GM21360 (cell line): ENCODE measurements around the gene DHX9.

Experiments
- ATAC-seq: cut with Tn5 transposase; IDR thresholded peaks from one replicate; pipeline ENCODE4 v1.9.1; 2021; ENCODE audit warnings: mild to moderate bottlenecking, moderate library complexity; ENCODE audit not compliant: unreplicated experiment

Gene DHX9

DNA sequence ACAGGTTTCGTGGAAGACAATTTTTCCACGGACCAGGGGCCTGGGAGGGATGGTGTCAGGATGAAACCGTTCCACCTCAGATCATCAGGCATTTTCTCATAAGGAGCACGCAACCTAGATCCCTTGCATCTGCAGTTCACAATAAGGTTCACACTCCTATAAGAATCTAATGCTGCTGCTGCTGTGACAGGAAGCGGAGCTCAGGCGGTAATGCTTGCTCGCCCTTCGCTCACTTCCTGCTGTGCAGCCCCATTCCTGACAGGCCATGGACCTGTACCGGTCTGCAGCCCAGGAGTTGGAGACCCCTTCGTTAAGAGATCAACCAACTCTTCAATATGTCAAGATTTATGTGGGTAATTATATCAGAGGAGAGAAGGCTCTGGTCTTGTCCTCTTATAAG is 3.3 kb upstream of the DHX9 start:
- no peak for ATAC-seq

DNA sequence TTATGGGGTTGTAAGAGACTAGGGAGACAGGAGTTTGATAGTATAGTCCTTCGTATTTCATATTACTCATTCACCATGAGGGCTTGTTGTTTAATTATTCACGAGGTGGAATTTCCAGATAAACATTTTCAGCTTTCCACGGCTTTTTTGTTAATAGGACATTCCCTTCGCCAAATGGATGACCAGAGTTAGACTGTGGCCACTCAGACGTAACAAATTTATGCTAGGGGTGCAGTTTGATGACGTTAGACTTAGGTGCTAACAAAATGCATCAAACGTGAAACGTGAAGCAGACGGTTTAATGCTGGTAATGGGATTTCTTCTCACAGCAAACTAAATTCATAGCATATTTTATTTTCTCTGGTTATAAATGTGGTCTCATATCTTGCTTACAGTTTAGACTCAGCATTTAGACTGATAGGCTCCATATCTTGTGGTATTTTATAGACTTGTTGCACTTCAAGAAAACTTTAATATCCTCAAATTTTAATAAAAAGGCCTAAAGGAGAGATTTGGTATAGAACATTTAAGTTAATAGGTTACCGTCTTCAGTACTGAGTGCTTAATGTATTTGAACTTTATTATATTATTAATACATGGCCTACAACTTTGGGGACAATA is 2.3 kb downstream of the DHX9 start:
- ATAC-seq: no peak

DNA sequence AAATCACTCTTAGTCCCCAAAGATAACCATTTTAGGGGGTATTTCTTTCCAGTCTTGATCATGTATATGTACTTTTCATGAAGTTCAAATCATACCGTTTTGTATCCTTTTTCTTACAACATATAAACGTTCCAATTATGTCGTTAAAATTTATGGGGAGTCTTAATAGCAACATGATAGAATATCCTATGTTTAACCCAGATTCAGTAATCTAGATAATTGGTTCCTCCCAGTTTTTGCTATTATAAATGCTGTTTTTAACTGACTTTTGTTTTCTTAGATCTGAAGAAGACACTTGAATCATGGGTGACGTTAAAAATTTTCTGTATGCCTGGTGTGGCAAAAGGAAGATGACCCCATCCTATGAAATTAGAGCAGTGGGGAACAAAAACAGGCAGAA is 3.1 kb downstream of the DHX9 start:
- ATAC-seq: no peak

DNA sequence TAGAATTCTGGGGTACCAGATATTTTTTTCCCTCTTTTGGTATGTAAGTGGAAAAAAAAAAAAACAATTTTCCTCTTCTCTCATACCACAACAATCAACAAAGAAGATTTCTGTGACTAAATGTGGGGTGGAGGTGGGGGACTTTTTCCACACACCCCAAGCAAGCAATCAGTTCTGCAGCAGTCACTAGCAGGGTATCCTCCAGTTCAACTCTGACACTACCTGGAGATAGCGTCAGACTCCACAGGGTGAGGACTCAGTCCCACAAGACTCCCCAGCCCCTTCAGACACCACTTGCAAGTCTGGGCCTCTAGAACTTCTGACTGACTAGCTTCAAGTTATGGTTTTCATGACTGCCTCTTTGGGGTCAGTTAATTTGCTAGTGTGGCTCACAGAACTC is 6.2 kb downstream of the DHX9 start:
- ATAC-seq: no peak

DNA sequence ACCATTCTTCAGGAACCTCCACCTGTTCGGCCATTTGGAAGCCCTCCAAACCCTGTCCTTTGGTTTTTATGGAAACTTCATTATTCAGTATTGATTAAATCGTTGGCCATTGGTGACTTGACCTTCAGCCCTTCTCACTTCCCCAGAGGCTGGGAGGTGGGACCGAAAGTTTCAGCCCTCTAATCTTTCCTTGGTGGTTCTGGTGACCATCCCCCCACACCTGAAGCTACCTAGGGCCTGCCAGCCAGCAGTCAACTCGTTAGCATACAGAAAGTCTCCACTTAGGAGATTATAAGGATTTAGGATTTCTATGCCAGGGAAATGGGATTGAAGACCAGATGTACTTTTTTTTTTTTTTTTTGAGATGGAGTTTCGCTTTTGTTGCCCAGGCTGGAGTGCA is 6.7 kb downstream of the DHX9 start:
- no peak for ATAC-seq

DNA sequence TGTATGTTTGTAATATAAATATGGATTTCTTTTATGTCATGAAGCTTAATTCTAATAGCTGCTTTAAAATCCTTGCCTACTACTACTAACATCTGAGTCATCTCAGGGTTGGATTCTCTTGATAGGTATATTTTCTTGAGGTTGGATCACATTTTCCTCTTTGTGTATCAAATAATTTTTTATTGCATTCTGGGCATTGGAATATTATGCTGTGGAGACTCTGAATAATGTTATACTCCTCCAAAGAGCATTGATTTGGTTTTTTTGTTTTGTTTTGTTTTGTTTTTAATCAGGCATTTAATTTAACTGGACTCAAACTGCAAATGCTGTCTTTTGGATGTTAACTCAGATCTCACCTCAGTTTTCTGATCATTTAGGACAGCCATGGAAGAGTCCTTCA is 8.0 kb downstream of the DHX9 start:
- ATAC-seq: no peak

DNA sequence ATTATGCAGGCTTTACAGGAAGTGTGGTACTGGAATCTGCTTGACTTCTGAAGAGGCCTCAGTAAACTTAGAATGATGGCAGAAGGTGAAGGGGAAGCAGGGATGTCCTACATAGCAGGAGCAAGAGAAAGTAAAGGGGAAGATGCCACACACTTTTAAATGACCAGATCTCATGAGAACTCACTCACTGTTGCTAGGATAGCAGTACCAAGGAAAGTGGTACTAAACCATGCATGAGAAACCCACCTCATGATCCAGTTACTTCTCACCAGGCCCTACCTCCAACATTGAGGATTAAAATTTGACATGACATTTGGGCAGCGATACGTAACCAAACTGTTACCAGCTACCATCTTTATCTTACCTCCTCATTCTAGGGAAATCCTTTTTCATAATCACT is 9.6 kb downstream of the DHX9 start:
- ATAC-seq: no peak

DNA sequence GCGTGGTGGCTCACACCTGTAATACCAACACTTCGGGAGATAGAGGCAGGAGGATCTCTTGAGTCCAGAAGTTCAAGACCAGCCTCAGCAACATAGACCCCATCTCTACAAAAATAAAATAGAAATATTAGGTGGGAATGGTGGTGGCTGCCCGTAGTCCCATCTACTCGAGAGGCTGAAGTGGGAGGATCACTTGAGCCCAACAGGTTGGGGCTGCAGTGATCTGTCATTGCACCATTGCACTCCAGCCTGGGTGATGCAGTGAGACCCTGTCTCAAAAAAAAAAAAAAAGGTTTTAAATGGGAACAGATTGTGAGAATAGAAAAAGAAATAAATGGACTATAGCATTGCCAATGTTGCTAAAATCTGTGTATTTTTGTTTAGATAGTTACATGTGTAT is 11.2 kb downstream of the DHX9 start:
- no peak for ATAC-seq

DNA sequence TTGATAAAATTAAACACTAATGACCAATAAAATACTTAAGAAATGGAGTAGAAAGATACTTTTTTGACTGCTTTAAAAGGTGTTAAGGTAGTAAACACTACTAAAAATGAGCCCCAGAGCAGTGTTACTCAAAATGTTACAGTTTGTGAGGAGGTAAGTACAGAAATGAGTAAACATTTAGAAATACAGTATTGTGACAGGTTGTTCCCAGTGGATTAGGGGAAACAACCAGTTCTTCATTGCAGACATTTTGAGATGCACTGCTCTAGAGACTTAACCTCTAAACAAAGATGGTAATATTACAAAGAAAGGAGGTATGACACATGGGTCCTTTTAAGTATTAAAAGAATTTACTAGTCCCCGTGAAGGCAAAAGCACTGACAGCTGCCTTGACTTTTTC is 12.7 kb downstream of the DHX9 start:
- no peak for ATAC-seq

DNA sequence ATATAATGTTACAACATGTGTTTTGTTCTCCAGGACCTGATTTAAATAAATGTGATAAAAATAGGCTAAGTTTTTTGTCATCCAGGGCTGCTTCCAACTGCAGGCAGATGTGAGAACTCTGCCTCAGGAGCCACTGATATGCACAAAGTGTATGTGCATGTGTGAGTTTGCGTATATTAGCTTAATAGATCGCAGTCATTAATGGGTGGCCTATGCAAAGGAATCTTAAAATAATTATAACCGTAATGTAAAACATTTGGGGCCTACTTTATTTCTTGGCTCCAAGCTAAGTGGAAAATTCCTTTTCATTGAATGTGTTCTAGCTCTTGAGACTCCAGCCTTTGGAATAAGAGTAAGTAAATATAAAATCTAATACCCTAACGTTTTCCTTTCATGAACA is 16.8 kb downstream of the DHX9 start:
- ATAC-seq: no peak

DNA sequence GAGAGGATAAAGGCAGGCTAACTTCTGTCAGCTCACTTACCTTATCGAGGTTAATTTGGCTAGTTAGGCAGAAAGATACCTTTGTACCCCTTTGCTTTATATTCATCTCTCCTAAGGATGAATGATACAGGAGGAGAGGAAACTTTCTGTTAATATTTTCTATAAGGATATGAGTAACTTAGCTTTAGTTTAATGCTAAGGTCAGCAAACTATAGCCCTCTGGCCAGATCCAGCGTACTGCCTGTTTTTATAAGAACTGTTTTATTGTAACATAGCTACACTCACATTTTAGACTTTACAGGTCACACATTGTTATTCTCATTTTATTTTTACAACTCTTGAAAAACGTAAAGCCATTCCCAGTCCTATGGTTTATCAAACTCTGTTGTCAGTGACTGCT is 18.1 kb downstream of the DHX9 start:
- ATAC-seq: no peak

DNA sequence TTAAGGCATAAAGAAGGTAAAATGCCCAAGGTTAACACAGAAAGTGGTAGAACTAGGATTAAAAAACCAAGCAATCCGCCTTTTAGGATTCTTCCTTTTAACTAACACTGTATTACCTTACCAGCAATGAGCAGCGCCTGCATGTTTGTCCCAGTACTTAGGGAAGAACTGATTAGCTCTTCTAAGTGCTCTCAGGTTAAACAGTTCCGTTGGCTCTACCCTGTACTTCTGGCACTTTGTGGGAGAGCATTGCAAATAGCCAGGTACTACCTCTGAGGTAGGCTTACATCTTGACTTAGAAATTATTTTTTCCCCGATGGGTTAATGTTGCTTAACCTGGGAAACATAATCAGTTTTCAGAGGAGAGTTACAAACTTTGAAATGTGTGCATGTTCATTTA is 21.5 kb downstream of the DHX9 start:
- ATAC-seq: no peak

DNA sequence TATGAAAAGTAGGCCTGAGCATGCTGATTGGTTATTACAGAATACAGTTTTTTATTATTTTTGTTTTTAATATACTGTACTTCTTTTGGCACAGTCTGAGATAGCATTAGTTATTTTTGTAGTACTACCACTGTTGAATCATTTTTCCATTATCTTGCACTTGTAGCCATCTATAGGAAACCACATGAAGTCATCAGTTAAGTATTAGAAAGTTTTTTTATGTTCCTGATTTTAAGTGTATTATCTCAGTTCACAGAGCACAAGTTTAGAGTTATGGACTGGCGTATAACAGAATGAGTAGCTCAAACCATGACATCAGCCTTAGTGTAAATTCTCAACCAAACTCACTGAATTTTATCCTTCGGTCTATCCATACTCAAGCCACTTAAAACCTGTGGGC is 22.8 kb downstream of the DHX9 start:
- no peak for ATAC-seq

DNA sequence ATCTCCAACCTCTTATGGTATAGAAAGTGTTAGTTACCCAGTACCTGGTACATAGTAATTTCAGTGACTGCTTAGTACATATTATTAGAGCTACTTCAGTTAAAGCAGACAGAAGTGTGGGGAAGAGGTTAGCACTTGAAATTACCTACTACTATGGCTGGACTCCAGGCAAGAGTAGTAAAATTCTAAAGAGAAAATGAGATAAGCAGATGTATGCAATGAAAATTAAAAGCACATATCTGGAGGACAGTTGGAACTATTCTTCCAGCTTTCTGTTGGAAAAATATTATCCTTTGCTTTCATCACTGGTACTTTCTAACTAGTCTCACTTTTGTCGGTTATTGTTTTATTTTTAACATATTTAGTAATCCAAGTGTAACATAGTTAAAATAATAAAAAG is 23.7 kb downstream of the DHX9 start:
- ATAC-seq: no peak

DNA sequence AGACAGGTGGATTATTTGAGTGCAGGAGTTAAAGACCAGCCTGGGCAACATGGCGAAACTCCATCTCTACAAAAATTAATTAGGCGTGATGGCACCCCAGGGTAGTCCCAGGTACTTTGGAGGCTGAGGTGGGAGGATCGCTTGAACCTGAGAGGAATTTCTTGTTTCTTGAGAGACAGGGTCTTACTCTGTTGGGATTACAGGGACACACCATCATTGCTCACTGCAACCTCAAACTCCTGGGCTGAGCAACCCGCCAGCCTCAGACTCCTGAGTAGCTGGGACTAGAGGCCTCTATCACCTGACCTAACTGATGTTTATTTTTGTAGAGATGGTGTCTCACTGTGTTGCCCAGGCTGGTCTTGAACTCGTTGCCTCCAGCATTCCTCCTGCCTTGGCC is 24.8 kb downstream of the DHX9 start:
- ATAC-seq: no peak

DNA sequence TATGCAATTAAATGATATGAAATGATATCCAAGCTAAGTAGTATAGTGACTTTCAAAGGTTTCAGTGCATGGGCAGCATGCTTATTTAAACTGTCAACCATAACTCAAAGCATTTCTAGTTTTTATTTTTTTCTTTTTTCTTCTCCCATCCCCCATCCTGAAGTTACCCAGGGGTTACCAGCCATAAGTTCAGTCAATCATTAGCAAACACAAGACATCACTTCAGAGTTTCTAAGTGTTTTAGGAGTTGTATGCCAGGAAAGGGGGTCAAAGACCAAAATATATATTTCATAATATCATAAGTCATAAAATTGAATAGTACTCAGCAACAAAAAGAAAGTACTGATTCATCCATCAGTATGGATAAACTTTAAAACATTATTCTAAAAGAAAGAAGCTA is 28.7 kb downstream of the DHX9 start:
- ATAC-seq: no peak

DNA sequence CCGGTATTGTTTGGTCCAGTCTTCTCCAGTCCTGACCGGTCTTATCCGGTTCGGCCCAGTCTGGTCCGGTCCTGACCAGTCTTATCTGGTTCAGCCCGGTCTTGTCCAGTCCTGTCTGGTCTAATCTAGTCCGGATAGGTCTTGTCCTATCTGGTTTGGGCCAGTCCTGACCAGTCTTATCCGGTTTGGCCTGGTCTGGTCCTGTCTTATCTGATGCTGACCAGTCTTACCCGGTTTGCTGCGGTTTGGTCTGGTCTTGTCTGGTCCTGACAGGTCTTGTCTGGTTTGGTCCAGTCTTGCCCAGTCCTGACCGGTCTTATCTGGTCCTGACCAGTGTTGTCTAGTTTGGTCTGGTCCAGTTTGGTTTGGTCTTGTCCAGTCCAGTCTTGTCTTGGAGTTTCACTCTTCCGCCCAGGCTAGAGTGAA is 30.1 kb downstream of the DHX9 start:
- no peak for ATAC-seq

DNA sequence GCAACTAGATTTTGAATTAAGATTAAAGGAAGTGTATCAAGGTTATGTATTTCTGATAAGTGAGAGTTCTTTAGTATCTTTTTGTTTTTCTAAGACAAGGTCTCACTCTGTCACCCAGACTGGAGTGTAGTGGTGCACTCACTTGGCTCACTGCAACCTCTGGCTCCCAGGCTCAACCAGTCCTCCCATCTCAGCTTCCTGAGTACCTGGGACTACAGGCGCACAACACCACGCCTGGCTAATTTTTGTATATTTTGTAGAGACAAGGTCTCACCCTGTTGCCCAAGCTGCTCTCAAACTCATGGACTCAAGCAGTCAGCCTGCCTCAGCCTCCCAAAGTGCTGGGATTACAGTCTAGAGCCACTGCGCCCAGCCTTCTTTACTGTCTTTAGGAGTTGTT is 33.7 kb downstream of the DHX9 start:
- no peak for ATAC-seq

DNA sequence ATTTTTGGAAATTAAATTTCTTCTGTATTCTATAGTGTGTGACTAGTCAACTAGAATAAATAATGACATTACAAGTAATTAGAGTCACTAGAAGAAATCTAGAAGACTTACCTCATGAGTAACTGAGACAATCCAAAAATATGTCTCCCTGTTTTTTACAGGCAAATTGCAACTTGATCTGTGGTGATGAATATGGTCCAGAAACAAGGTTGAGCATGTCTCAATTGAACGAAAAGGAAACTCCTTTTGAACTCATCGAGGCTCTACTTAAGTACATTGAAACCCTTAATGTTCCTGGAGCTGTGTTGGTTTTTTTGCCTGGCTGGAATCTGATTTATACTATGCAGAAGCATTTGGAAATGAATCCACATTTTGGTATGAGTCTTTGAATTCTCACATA is 36.7 kb downstream of the DHX9 start:
- no peak for ATAC-seq

DNA sequence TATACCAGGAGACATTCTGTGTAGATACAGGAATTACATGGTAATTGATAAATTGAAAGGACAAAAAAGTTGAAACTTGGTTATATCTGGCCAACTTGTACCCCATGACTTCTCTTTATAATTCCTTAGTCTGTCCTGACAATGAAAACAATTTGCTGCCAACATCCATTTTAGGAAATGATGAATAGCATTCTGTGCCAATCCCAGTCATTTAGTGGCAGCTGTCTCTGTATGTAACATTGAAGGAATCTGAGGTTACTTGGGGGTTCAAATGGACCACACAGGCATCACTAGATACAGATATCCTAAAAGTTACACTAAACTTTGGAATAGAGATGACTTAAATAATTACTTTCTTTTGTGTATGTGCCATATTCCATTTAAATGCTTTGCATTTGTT is 38.2 kb downstream of the DHX9 start:
- no peak for ATAC-seq

DNA sequence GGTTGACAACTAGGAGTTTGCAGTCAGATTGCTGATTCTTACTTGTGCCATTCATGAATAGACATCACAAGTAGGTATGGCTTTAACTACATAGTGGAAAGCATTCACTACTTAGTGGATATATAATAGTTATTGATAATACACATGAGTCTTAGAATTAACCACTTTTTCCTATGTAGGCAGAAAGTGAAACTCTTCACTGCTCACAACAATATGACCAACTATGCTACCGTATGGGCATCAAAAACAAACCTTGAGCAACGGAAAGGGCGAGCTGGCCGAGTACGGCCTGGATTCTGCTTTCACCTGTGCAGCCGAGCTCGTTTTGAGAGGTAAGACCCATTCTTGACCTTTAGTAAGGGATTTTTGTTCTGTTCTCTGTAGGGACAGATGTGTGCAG is 38.7 kb downstream of the DHX9 start:
- ATAC-seq: no peak

DNA sequence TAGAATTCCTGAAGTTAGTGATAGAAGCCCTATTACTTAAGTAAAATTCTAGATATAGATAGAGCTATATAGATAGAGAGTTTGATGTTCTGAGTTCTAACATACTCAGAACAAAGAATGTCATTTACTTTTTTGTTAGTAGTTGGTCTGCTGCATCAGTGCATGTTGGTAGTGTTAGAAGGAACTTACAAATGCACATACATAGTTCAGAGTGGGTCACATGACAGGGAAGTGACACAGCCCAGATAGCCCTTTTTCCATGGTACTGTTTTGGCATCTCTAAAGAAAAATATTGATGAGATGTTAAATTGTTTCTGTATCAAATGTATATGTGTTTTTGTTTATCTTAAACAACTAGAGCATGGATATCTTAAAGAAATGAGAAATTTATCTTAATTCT is 45.7 kb downstream of the DHX9 start:
- ATAC-seq: no peak

DNA sequence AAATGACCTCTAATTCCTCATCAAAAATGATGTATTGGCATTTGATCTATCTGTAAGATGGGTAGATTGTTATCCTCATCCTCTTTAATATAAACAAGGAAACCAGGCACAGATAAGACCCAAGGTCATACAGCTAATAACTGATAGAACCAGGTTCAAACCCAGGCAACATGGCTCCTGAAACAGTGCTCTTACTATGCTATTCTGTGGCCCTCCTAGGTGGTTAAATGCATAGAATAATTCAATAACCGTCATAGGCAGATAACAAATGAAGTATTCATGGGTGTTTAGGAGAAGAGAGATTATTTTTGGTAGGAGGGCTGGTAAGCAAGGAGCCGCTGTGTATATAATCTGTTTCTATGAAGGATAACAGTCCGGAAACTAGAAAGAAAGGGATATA is 46.4 kb downstream of the DHX9 start:
- no peak for ATAC-seq

DNA sequence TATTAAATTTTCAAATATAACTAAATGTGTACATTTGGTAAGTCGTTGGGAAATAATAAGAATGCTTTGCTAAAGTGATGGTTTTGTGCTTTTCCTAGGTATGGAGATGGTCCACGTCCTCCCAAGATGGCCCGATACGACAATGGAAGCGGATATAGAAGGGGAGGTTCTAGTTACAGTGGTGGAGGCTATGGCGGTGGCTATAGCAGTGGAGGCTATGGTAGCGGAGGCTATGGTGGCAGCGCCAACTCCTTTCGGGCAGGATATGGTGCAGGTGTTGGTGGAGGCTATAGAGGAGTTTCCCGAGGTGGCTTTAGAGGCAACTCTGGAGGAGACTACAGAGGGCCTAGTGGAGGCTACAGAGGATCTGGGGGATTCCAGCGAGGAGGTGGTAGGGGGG is 47.8 kb downstream of the DHX9 start:
- no peak for ATAC-seq
